ENCODE results near the gene CYREN.
"Not testable (repeated sequence)": the region's sequence is repeated elsewhere in the genome, so short reads cannot be mapped to it uniquely, and the experiment has no call there.

The CYREN gene

DNA sequence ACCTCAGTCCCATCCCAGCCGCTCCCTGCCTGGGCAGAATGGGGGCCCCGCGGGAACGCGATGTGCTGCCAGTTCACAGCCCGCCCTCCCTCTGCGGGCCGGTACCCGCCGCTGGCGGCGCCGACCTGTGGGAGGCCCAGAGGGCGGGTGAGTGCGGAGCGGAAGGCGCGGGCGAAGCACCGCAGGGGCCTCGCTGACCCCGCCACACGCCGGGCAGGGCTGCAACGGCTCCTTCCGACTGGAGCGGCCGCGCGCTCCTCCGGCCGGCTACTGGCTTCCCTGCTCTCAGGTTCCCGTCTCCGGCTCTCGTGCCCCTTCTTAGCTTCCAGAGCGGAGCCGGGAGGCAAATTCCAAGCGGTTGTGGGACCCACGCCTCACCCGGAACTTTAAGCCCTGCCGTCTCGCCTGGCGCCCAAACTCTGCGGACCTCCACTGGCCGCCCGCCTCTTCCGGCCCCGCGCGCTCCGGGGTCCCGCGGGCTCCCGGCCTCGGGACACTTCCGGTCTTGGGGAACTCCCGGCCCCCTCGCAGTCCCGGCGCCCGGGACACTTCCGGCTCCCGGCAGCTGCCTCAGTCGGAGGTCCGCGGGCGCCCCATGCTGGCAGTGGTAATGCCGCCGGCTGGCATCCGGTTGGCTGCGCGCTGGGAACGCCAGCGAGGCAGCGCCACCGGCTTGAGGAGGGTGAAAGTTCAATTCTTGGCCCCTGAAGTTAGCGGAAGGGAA lies at the start of gene CYREN:
TSS of gene CYREN (minus strand) at position 434 of the 724 bp plus-strand sequence. CDS start 1,785 bp downstream, outside the sequence.
- Histone ChIP-seq H3K27me3 (ENCODE audit: control insufficient read depth, insufficient read depth, low read length) (no peaks in the 10 kb centered on the region), H3K36me3 (ENCODE audit: control insufficient read depth, insufficient read depth, low read length) (peaks cover 11% of the 10 kb centered on the region), H3K4me3 (ENCODE audit: low read length) (peak within 1 kb of the TSS; percentile 66), H3K4me1 (ENCODE audit: control insufficient read depth, insufficient read depth, low read length) (peaks cover 6% of the 10 kb centered on the region), H3K27ac (ENCODE audit: low read depth, low read length) (peak within 1 kb of the TSS; percentile 92), H3K9ac (ENCODE audit: low read length) (peak within 1 kb of the TSS; percentile 92)

GRCh38 chr7:135217645-135218509 lies 47.4 kb upstream of the CYREN start:
- Histone ChIP-seq H3K4me3 (ENCODE audit: low read length) (no peak overlapping the region), H3K4me1 (ENCODE audit: control insufficient read depth, insufficient read depth, low read length) (no peaks in the 10 kb centered on the region), H3K9ac (ENCODE audit: low read length) (no peak overlapping the region), H3K27ac (ENCODE audit: low read depth, low read length) (no peak overlapping the region), H3K27me3 (ENCODE audit: control insufficient read depth, insufficient read depth, low read length) (no peaks in the 10 kb centered on the region), H3K36me3 (ENCODE audit: control insufficient read depth, insufficient read depth, low read length) (no peaks in the 10 kb centered on the region)

- Histone ChIP-seq H3K4me3 (ENCODE audit: low read length) (no peak overlapping the region), H3K9ac (ENCODE audit: low read length) (no peak overlapping the region), H3K27ac (ENCODE audit: low read depth, low read length) (no peak overlapping the region), H3K27me3 (ENCODE audit: control insufficient read depth, insufficient read depth, low read length) (no peaks in the 10 kb centered on the region), H3K4me1 (ENCODE audit: control insufficient read depth, insufficient read depth, low read length) (no peaks in the 10 kb centered on the region), H3K36me3 (ENCODE audit: control insufficient read depth, insufficient read depth, low read length) (no peaks in the 10 kb centered on the region)
These were observed 45.2 kb upstream of the CYREN start for GRCh38 chr7:135215698-135216097.

GRCh38 chr7:135215180-135215579 lies 44.7 kb upstream of the CYREN start:
- no peaks in the 10 kb centered on the region for H3K36me3 ChIP-seq (ENCODE audit: control insufficient read depth, insufficient read depth, low read length)
- H3K4me3 ChIP-seq (ENCODE audit: low read length) = no peak overlapping the region
- H3K9ac ChIP-seq (ENCODE audit: low read length) = no peak overlapping the region
- no peak overlapping the region for H3K27ac ChIP-seq (ENCODE audit: low read depth, low read length)
- H3K27me3 ChIP-seq (ENCODE audit: control insufficient read depth, insufficient read depth, low read length) = no peaks in the 10 kb centered on the region
- H3K4me1 ChIP-seq (ENCODE audit: control insufficient read depth, insufficient read depth, low read length) = peaks cover 3% of the 10 kb centered on the region

DNA sequence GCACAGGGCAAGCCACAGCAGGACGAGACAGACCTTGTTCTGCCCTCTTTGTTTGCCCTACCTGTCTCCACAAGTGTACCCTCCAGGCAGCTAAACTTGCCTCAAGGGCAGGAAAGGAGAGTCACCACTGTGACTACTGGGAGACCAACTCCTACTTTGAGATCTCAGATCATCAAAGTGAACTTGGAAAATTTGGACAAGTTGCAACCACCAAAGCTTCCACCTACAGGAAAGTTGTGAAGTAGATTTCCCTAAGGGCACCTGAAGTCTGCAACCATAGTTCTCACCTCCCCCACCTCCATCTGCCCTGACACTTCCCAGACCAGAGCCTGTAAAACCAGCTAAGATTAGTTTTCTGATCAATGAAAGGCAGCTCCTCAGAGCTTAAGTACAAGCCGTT lies 43.3 kb upstream of the CYREN start:
- Histone ChIP-seq H3K4me3 (ENCODE audit: low read length) (no peak overlapping the region), H3K36me3 (ENCODE audit: control insufficient read depth, insufficient read depth, low read length) (no peaks in the 10 kb centered on the region), H3K4me1 (ENCODE audit: control insufficient read depth, insufficient read depth, low read length) (peaks cover 3% of the 10 kb centered on the region), H3K27ac (ENCODE audit: low read depth, low read length) (no peak overlapping the region), H3K9ac (ENCODE audit: low read length) (no peak overlapping the region), H3K27me3 (ENCODE audit: control insufficient read depth, insufficient read depth, low read length) (no peaks in the 10 kb centered on the region)

- H3K4me3 ChIP-seq (ENCODE audit: low read length) = peak overlapping the region; percentile 69
- H3K36me3 ChIP-seq (ENCODE audit: control insufficient read depth, insufficient read depth, low read length); H3K27me3 ChIP-seq (ENCODE audit: control insufficient read depth, insufficient read depth, low read length); H3K4me1 ChIP-seq (ENCODE audit: control insufficient read depth, insufficient read depth, low read length): not testable (repeated sequence)
- peak overlapping the region; percentile 80 for H3K27ac ChIP-seq (ENCODE audit: low read depth, low read length)
- peak overlapping the region; percentile 13 for H3K9ac ChIP-seq (ENCODE audit: low read length)
These were observed 41.6 kb upstream of the CYREN start for GRCh38 chr7:135211946-135212685.

DNA sequence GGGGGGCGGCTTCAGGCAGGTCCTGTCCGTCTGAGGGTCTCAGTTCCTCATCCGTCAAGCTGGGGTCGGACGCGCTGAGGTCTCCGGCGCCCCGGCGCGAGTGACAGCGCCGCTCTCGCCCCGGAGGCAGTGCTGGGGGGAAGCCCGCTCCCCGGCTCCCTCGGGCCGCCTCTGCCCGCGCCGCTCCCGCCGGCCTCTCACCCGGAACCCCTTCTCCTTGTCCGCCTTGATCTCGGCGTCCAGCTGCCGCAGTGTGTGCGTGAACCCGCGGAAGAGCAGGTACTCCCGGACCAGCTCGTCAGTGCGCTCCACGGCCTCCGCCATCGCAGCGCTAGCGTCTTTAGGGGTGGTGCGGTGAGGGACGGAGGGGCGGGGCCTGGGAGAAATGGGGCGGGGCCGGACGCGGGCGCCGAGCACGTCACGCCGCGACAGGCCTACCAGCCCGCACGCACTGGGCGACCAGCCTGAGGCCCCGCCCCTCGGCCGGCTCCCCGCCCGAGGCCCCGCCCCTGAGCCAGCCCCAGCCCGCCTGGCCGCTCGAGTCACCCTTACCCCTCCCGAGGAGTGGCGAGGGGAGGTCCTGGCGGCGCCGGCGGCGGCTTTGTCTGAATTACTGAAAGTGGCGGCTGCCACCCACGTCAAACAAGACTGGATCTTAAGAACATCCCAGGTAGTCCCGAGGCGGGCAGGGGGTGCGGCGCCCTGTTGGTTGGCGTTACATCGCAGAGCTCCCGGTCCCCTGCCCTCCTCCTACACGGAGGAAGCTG lies 40.9 kb upstream of the CYREN start, which contains the start of gene WDR91:
TSS of gene WDR91 (minus strand) at position 348 of the 767 bp plus-strand sequence. CDS start at position 324, 24 bp downstream.
- H3K9ac ChIP-seq (ENCODE audit: low read length) = peak within 1 kb of the TSS; percentile 97
- peak within 1 kb of the TSS; percentile 97 for H3K4me3 ChIP-seq (ENCODE audit: low read length)
- H3K27ac ChIP-seq (ENCODE audit: low read depth, low read length) = peak within 1 kb of the TSS; percentile 95
- H3K4me1 ChIP-seq (ENCODE audit: control insufficient read depth, insufficient read depth, low read length) = peaks cover 3% of the 10 kb centered on the region
- H3K36me3 ChIP-seq (ENCODE audit: control insufficient read depth, insufficient read depth, low read length) = peaks cover 2% of the 10 kb centered on the region
- H3K27me3 ChIP-seq (ENCODE audit: control insufficient read depth, insufficient read depth, low read length) = no peaks in the 10 kb centered on the region

DNA sequence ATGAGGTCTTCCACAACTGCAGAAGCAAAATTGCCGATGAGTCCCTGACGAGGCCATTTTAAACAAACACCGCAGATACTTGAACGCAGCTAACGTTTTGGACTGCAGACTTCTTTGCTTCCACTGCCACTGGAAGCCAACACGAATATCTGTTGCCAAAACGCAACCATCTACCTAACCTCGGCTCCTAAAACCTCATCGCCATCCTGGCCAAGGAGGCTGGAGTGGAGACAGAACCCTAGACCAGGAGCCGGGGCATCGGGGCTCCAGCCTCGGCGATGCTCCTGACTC lies 40.3 kb upstream of the CYREN start:
- H3K36me3 ChIP-seq (ENCODE audit: control insufficient read depth, insufficient read depth, low read length) = peaks cover 2% of the 10 kb centered on the region
- peak overlapping the region; percentile 97 for H3K9ac ChIP-seq (ENCODE audit: low read length)
- peak overlapping the region; percentile 97 for H3K4me3 ChIP-seq (ENCODE audit: low read length)
- peaks cover 3% of the 10 kb centered on the region for H3K4me1 ChIP-seq (ENCODE audit: control insufficient read depth, insufficient read depth, low read length)
- no peaks in the 10 kb centered on the region for H3K27me3 ChIP-seq (ENCODE audit: control insufficient read depth, insufficient read depth, low read length)
- H3K27ac ChIP-seq (ENCODE audit: low read depth, low read length) = peak overlapping the region; percentile 95

GRCh38 chr7:135209225-135209834 lies 38.8 kb upstream of the CYREN start:
- Histone ChIP-seq H3K27ac (ENCODE audit: low read depth, low read length) (no peak overlapping the region), H3K9ac (ENCODE audit: low read length) (no peak overlapping the region), H3K36me3 (ENCODE audit: control insufficient read depth, insufficient read depth, low read length) (peaks cover 4% of the 10 kb centered on the region), H3K4me3 (ENCODE audit: low read length) (no peak overlapping the region), H3K4me1 (ENCODE audit: control insufficient read depth, insufficient read depth, low read length) (peaks cover 3% of the 10 kb centered on the region), H3K27me3 (ENCODE audit: control insufficient read depth, insufficient read depth, low read length) (no peaks in the 10 kb centered on the region)

DNA sequence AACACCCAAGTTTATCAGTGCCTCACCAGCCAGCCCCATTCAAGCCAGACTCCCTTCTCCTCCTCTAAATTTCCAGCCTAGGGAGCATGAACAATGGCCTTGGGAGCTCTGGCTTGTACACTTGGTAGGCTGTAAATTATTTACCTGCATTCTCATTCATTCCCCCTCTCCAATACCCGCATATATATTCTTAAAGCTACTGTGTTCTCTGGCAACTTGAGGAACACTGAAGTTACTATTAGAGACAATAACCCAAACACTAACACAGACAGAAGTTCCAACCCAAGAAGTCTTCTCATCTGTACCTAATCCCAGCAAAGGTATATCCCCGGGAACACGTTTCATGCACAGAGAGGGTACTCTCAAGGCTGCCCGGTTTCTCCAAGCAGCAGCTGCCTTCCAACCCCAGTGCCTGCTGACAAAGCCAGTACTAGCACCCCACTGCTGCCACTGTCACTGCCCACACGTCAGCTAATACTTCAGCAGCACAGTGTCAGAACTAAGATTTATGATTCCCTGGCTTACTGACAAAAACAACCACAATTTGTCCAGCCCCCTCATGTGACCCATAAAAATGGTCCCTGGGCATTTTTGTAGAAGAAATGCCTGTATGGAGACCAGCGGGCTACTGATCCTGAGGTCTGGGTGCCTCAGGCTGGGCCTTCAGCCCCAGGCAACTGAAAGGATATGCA lies 37.7 kb upstream of the CYREN start:
- no peak overlapping the region for H3K27ac ChIP-seq (ENCODE audit: low read depth, low read length)

GRCh38 chr7:135207406-135208101 lies 37.0 kb upstream of the CYREN start:
- Histone ChIP-seq H3K9ac (ENCODE audit: low read length) (no peak overlapping the region), H3K4me3 (ENCODE audit: low read length) (no peak overlapping the region), H3K27me3 (ENCODE audit: control insufficient read depth, insufficient read depth, low read length) (no peaks in the 10 kb centered on the region), H3K36me3 (ENCODE audit: control insufficient read depth, insufficient read depth, low read length) (peaks cover 10% of the 10 kb centered on the region), H3K4me1 (ENCODE audit: control insufficient read depth, insufficient read depth, low read length) (peaks cover 3% of the 10 kb centered on the region), H3K27ac (ENCODE audit: low read depth, low read length) (no peak overlapping the region)

More for the DNA sequence above, 37.7 kb upstream of the CYREN start:
- peaks cover 10% of the 10 kb centered on the region for H3K36me3 ChIP-seq (ENCODE audit: control insufficient read depth, insufficient read depth, low read length)
- H3K4me1 ChIP-seq (ENCODE audit: control insufficient read depth, insufficient read depth, low read length) = peaks cover 3% of the 10 kb centered on the region
- H3K27me3 ChIP-seq (ENCODE audit: control insufficient read depth, insufficient read depth, low read length) = no peaks in the 10 kb centered on the region
- H3K4me3 ChIP-seq (ENCODE audit: low read length) = no peak overlapping the region
- H3K9ac ChIP-seq (ENCODE audit: low read length) = no peak overlapping the region

All from rectal smooth muscle tissue (tissue), 1 donor.